C4-2B (cell line): ENCODE measurements around the gene AOC1.

ENCODE experiments used
- H3K27ac ChIP-seq: fragments of 450-650 bp; 2 replicates; pipeline ENCODE4 v1.5.1; 2017
- CTCF ChIP-seq: fragments of 450-650 bp; conservative IDR thresholded peaks from 2 replicates; pipeline ENCODE4 v1.5.1; 2017; ENCODE audit warnings: mild to moderate bottlenecking
- ZFX ChIP-seq: fragments of 450-650 bp; IDR thresholded peaks from 2 replicates; pipeline ENCODE4 v1.6.1; 2017

The AOC1 gene

DNA sequence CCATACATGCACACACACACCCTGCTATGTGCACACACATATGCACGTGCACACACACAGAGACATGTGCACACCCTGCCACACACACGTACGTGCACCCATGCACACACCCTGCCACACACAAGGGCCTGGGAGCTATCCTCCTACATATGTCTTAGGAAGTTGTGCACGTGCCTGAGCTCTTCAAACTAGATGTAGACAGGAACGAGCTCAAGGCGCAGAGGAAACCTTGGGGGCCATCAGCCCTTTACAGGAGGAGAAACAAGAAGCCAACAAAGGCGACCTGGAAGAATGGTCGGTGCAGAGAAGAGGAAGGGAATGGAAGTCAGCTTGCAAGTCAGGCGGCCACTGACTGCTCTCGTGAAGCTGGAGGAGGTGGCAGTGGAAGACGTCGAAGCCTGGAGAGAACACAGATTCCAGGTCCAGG lies 58.7 kb downstream of the AOC1 start:
- no peak overlapping the region for H3K27ac ChIP-seq
- TF ChIP-seq ZFX (no peak), CTCF (no peak)
